Breast epithelium (tissue), 4 donors: ENCODE data around the gene TPSD1. TPM values are rescaled to one million over a fixed set of nuclear protein-coding genes. Genes with fewer than 3 reads are reported as not detected.

Experiments used
- DNase-seq, 2 donors: peaks; one replicate each; pipeline ENCODE4 v3.0.0-alpha.2; 2019; ENCODE audit warnings: low spot score in 2 of 2
- H3K27ac ChIP-seq, 2 donors: fragments of 200-600 bp; sonication (generic) in 1 of 2; one replicate each; pipeline ENCODE4 v1.5.1; 2016 to 2019; ENCODE audit warnings: mild to moderate bottlenecking in 1 of 2
- H3K27me3 ChIP-seq, 2 donors: fragments of 200-600 bp; sonication (generic) in 1 of 2; one replicate each; pipeline versions ENCODE4 v1.5.1 to v1.6.0; 2017 to 2019; ENCODE audit warnings: control low read depth in 1 of 2, mild to moderate bottlenecking in 1 of 2
- H3K36me3 ChIP-seq: fragments of 200-600 bp; one replicate; pipeline ENCODE4 v1.5.1; 2019
- H3K4me1 ChIP-seq, 2 donors: fragments of 200-600 bp; sonication (generic); one replicate each; pipeline ENCODE4 v1.5.1; 2016 to 2019; ENCODE audit warnings: control low read depth in 1 of 2
- H3K4me3 ChIP-seq, 3 donors: fragments of 200-600 bp; sonication (generic); 1 replicate in 2 of 3; 2 replicates in 1 of 3; pipeline ENCODE4 v1.5.1; 2016 to 2019; ENCODE audit warnings: mild to moderate bottlenecking in 3 of 3, moderate library complexity in 2 of 3
- H3K9me3 ChIP-seq, 2 donors: fragments of 200-600 bp; sonication (generic) in 1 of 2; one replicate each; pipeline ENCODE4 v1.5.1; 2016 to 2019; ENCODE audit warnings: control low read depth in 1 of 2
- CTCF ChIP-seq, 3 donors: fragments of 450-650 bp; IDR thresholded peaks; one replicate each; pipeline ENCODE4 v1.5.1; 2016 to 2017; ENCODE audit warnings: antibody characterized with exemption in 3 of 3, mild to moderate bottlenecking in 3 of 3, moderate library complexity in 3 of 3
- POLR2A ChIP-seq: fragments of 450-650 bp; IDR thresholded peaks from one replicate; pipeline ENCODE4 v1.6.1; 2016; ENCODE audit warnings: antibody characterized with exemption, mild to moderate bottlenecking, moderate library complexity
- POLR2AphosphoS5 ChIP-seq, 3 donors: sonication (generic); formaldehyde crosslinking; IDR thresholded peaks; one replicate each; pipeline ENCODE4 v1.6.1; 2017; ENCODE audit warnings: antibody characterized with exemption in 3 of 3
- intact Hi-C: fragments of 100-400 bp; cut with DNase I; formaldehyde crosslinking; loops from one replicate; pipeline ENCODE4 v1.15.1; 2023; ENCODE audit warnings: low total_unique reads
- total RNA-seq, 3 donors: library from RNA; depleted of rRNA; stranded (reverse); fragments of >200 nt; gene quantifications; one replicate each; pipeline ENCODE4 v1.1.0, GENCODE V29; 2016

TPSD1 gene
- total RNA-seq, 3 donors from 2014 or later: 1.6 to 5.9 (median 2.0) TPM

- no peak for DNase-seq
Measured at GRCh38 chr16:1272453-1273198, 16.8 kb downstream of the TPSD1 start.

GRCh38 chr16:1273816-1274215 lies 17.9 kb downstream of the TPSD1 start:
- TF ChIP-seq POLR2AphosphoS5 (IDR thresholded peaks at IDR 0.05) (no peak), CTCF (IDR thresholded peaks at IDR 0.05) (no peak), POLR2A (no peak)
- H3K27ac ChIP-seq: no peak overlapping the region
- no peaks in the 10 kb centered on the region for H3K4me1 ChIP-seq
- no peak for DNase-seq
- H3K36me3 ChIP-seq: no peaks in the 10 kb centered on the region
- H3K4me3 ChIP-seq: no peak overlapping the region
- intact Hi-C loops: no loop called here
- peaks cover 0 to 34% of the 10 kb centered on the region in 2 donors for H3K27me3 ChIP-seq
- no peaks in the 10 kb centered on the region for H3K9me3 ChIP-seq

More at GRCh38 chr16:1272453-1273198, 16.8 kb downstream of the TPSD1 start:
- H3K36me3 ChIP-seq: no peaks in the 10 kb centered on the region
- no peak overlapping the region for H3K4me3 ChIP-seq
- no peak overlapping the region for H3K27ac ChIP-seq
- no peaks in the 10 kb centered on the region for H3K9me3 ChIP-seq
- TF ChIP-seq CTCF (IDR thresholded peaks at IDR 0.05) (no peak), POLR2A (no peak), POLR2AphosphoS5 (IDR thresholded peaks at IDR 0.05) (no peak)
- peaks cover 0 to 24% of the 10 kb centered on the region in 2 donors for H3K27me3 ChIP-seq
- intact Hi-C loops: no loop called here
- H3K4me1 ChIP-seq: no peaks in the 10 kb centered on the region

- no peaks in the 10 kb centered on the region for H3K4me1 ChIP-seq
- TF ChIP-seq POLR2A (no peak), CTCF (IDR thresholded peaks at IDR 0.05) (no peak), POLR2AphosphoS5 (IDR thresholded peaks at IDR 0.05) (no peak)
- no peak for DNase-seq
- peaks cover 0 to 44% of the 10 kb centered on the region in 2 donors for H3K27me3 ChIP-seq
- no peak overlapping the region for H3K27ac ChIP-seq
- no peaks in the 10 kb centered on the region for H3K9me3 ChIP-seq
- intact Hi-C loops: no loop called here
- no peaks in the 10 kb centered on the region for H3K36me3 ChIP-seq
- no peak overlapping the region for H3K4me3 ChIP-seq
Measured at GRCh38 chr16:1274767-1275166, 18.9 kb downstream of the TPSD1 start.

- no peak for DNase-seq
- Histone ChIP-seq H3K4me1 (no peaks in the 10 kb centered on the region), H3K27ac (no peak overlapping the region), H3K9me3 (no peaks in the 10 kb centered on the region), H3K27me3 (peaks cover 0 to 49% of the 10 kb centered on the region in 2 donors), H3K36me3 (no peaks in the 10 kb centered on the region), H3K4me3 (no peak overlapping the region)
- TF ChIP-seq POLR2A: no peak
- TF ChIP-seq POLR2AphosphoS5 (IDR thresholded peaks at IDR 0.05): no peak
- TF ChIP-seq CTCF (IDR thresholded peaks at IDR 0.05): no peak
- intact Hi-C loops: no loop called here
Measured at GRCh38 chr16:1275791-1276579, 20.1 kb downstream of the TPSD1 start.

- Histone ChIP-seq H3K27me3 (peaks cover 0 to 49% of the 10 kb centered on the region in 2 donors), H3K4me3 (no peak overlapping the region), H3K36me3 (no peaks in the 10 kb centered on the region), H3K4me1 (no peaks in the 10 kb centered on the region), H3K27ac (no peak overlapping the region), H3K9me3 (no peaks in the 10 kb centered on the region)
- DNase-seq: no peak
- intact Hi-C loops: no loop called here
- TF ChIP-seq POLR2A (no peak), POLR2AphosphoS5 (IDR thresholded peaks at IDR 0.05) (no peak)
Measured at GRCh38 chr16:1276580-1276878, 20.7 kb downstream of the TPSD1 start.
